Esophagus (tissue), 2 donors: ENCODE data around the gene KCNJ6. TPM values are rescaled to one million over a fixed set of nuclear protein-coding genes. Genes with fewer than 3 reads are reported as not detected.

Experiments used
- H3K27ac ChIP-seq, 2 donors: one replicate each; pipeline ENCODE4 v1.5.1; 2013; ENCODE audit warnings: low read depth in 2 of 2, mild to moderate bottlenecking in 2 of 2, inconsistent platforms in 1 of 2, low read length in 1 of 2, moderate library complexity in 1 of 2
- H3K27me3 ChIP-seq, 2 donors: one replicate each; pipeline ENCODE4 v1.6.1; 2013; ENCODE audit warnings: low read length in 2 of 2, control low read depth in 1 of 2, mild to moderate bottlenecking in 1 of 2; ENCODE audit not compliant: insufficient read depth in 2 of 2, control insufficient read depth in 1 of 2
- H3K36me3 ChIP-seq, 2 donors: one replicate each; pipeline ENCODE4 v1.6.1; 2013; ENCODE audit warnings: low read length in 1 of 2; ENCODE audit not compliant: control insufficient read depth in 2 of 2, insufficient read depth in 2 of 2
- H3K4me1 ChIP-seq, 2 donors: one replicate each; pipeline ENCODE4 v1.6.1; 2013; ENCODE audit warnings: low read length in 1 of 2; ENCODE audit not compliant: control insufficient read depth in 2 of 2, insufficient read depth in 2 of 2
- H3K4me3 ChIP-seq, 2 donors: one replicate each; pipeline ENCODE4 v1.5.1; 2013; ENCODE audit warnings: low read length in 2 of 2, mild to moderate bottlenecking in 2 of 2, low read depth in 1 of 2, moderate library complexity in 1 of 2
- H3K9me3 ChIP-seq, 2 donors: one replicate each; pipeline ENCODE4 v1.6.1; 2013; ENCODE audit warnings: mild to moderate bottlenecking in 2 of 2, low read depth in 1 of 2, low read length in 1 of 2, moderate library complexity in 1 of 2; ENCODE audit not compliant: control insufficient read depth in 2 of 2, insufficient read depth in 1 of 2
- WGBS, 2 donors: extraction: QIAGEN DNeasy Blood & Tissue Kit; methylation state at CpG; one replicate each; pipeline ENCODE4 v1.1.7; 2013; 5-methylcytosine and 5-hydroxymethylcytosine counted together
- polyA plus RNA-seq, 2 donors: library from polyadenylated mRNA; stranded (reverse); fragments of 200-250 nt; gene quantifications; one replicate each; pipeline ENCODE4 v1.2.3, GENCODE V29; 2013
- donor health status: healthy with polysubstance abuse.
- donor health status: Bipolar disorder and iron deficiency.

The KCNJ6 gene
- polyA plus RNA-seq, 2 donors = under 0.01 TPM; not detected in 1

GRCh38 chr21:37564924-37565529 lies 351.2 kb downstream of the KCNJ6 start:
- H3K9me3 ChIP-seq = no peaks in the 10 kb centered on the region
- no peaks in the 10 kb centered on the region for H3K36me3 ChIP-seq
- H3K4me3 ChIP-seq = no peak overlapping the region
- H3K27ac ChIP-seq = peak overlapping the region; percentile 95 to 97
- H3K4me1 ChIP-seq = peaks cover 2 to 12% of the 10 kb centered on the region in 2 donors
- WGBS, 2 donors = 80 to 81% methylated on average over 12 of the region's 12 CpGs
- H3K27me3 ChIP-seq = no peaks in the 10 kb centered on the region

- WGBS, 2 donors = 11 to 12% methylated on average over 14 of the region's 14 CpGs
- H3K4me1 ChIP-seq = peaks cover 2 to 12% of the 10 kb centered on the region in 2 donors
- H3K9me3 ChIP-seq = no peaks in the 10 kb centered on the region
- H3K27me3 ChIP-seq = no peaks in the 10 kb centered on the region
- H3K36me3 ChIP-seq = no peaks in the 10 kb centered on the region
- H3K4me3 ChIP-seq = peak overlapping the region; percentile 70 to 71
- H3K27ac ChIP-seq = peak overlapping the region; percentile 95 to 97
These were observed 351.8 kb downstream of the KCNJ6 start for GRCh38 chr21:37564341-37564923.

GRCh38 chr21:37563641-37564340 lies 352.5 kb downstream of the KCNJ6 start:
- H3K27ac ChIP-seq = peak overlapping the region; percentile 95 to 97
- no peaks in the 10 kb centered on the region for H3K36me3 ChIP-seq
- WGBS, 2 donors = 2 to 3% methylated on average over 58 to 67 of the region's 67 CpGs
- H3K27me3 ChIP-seq = no peaks in the 10 kb centered on the region
- peak overlapping the region; percentile 70 to 71 for H3K4me3 ChIP-seq
- no peaks in the 10 kb centered on the region for H3K9me3 ChIP-seq
- H3K4me1 ChIP-seq = peaks cover 2 to 12% of the 10 kb centered on the region in 2 donors

GRCh38 chr21:37562920-37563640 lies 353.2 kb downstream of the KCNJ6 start:
- Histone ChIP-seq H3K4me3 (peak overlapping the region; percentile 70 to 71), H3K9me3 (no peaks in the 10 kb centered on the region), H3K27me3 (no peaks in the 10 kb centered on the region), H3K36me3 (no peaks in the 10 kb centered on the region), H3K4me1 (peaks cover 2 to 12% of the 10 kb centered on the region in 2 donors), H3K27ac (peak overlapping the region; percentile 95 to 97)
- WGBS, 2 donors = 63% methylated on average over 22 of the region's 22 CpGs

GRCh38 chr21:37561941-37562919 lies 354.0 kb downstream of the KCNJ6 start:
- Histone ChIP-seq H3K27ac (no peak overlapping the region), H3K36me3 (no peaks in the 10 kb centered on the region), H3K4me3 (no peak overlapping the region), H3K9me3 (no peaks in the 10 kb centered on the region), H3K27me3 (no peaks in the 10 kb centered on the region), H3K4me1 (peaks cover 2 to 12% of the 10 kb centered on the region in 2 donors)
- WGBS, 2 donors = 91 to 97% methylated on average over 11 of the region's 11 CpGs

GRCh38 chr21:37561506-37561905 lies 354.8 kb downstream of the KCNJ6 start:
- H3K27ac ChIP-seq = no peak overlapping the region
- no peaks in the 10 kb centered on the region for H3K36me3 ChIP-seq
- H3K4me3 ChIP-seq = no peak overlapping the region
- WGBS, 2 donors = 91 to 96% methylated on average over 7 of the region's 7 CpGs
- no peaks in the 10 kb centered on the region for H3K27me3 ChIP-seq
- H3K4me1 ChIP-seq = peaks cover 2 to 12% of the 10 kb centered on the region in 2 donors
- no peaks in the 10 kb centered on the region for H3K9me3 ChIP-seq

- H3K27me3 ChIP-seq = no peaks in the 10 kb centered on the region
- no peak overlapping the region for H3K27ac ChIP-seq
- H3K4me1 ChIP-seq = peaks cover 2 to 12% of the 10 kb centered on the region in 2 donors
- no peaks in the 10 kb centered on the region for H3K36me3 ChIP-seq
- no peak overlapping the region for H3K4me3 ChIP-seq
- no peaks in the 10 kb centered on the region for H3K9me3 ChIP-seq
- WGBS, 2 donors = 85 to 90% methylated on average over 5 of the region's 5 CpGs
These were observed 355.9 kb downstream of the KCNJ6 start for GRCh38 chr21:37560385-37560784.

- Histone ChIP-seq H3K36me3 (no peaks in the 10 kb centered on the region), H3K4me1 (peaks cover 2 to 7% of the 10 kb centered on the region in 2 donors), H3K27ac (no peak overlapping the region), H3K27me3 (no peaks in the 10 kb centered on the region), H3K9me3 (no peaks in the 10 kb centered on the region), H3K4me3 (no peak overlapping the region)
- 91 to 95% methylated on average over 8 of the region's 8 CpGs for WGBS, 2 donors
These were observed 357.5 kb downstream of the KCNJ6 start for GRCh38 chr21:37558676-37559211.
